ENCODE results near the gene SSH2. TPM values are rescaled to one million over a fixed set of nuclear protein-coding genes. Genes with fewer than 3 reads are reported as not detected.
"Not testable (repeated sequence)": the region's sequence is repeated elsewhere in the genome, so short reads cannot be mapped to it uniquely, and the experiment has no call there.

The SSH2 gene
- polyA plus RNA-seq, 1 experiment: 24.1 TPM

DNA sequence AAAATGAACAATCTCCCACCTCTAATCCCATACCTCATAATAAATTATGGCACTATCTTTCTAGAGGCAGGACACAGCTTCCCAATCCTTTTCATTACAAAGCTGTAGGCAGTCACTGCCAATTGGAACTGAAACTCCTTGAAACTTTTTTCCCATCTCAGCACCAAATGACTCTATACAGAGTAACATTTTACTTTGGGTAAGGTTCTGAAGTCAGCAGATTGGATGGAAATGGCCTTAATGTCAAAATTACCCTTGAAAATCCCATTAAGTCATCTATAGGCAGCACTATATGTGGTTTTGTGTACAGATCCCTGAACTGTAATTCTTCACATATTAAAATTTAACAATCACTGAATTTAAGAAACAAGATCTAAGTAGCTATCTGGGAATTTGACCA, 277.1 kb downstream of the SSH2 start:
- TF ChIP-seq, protein P1, sequence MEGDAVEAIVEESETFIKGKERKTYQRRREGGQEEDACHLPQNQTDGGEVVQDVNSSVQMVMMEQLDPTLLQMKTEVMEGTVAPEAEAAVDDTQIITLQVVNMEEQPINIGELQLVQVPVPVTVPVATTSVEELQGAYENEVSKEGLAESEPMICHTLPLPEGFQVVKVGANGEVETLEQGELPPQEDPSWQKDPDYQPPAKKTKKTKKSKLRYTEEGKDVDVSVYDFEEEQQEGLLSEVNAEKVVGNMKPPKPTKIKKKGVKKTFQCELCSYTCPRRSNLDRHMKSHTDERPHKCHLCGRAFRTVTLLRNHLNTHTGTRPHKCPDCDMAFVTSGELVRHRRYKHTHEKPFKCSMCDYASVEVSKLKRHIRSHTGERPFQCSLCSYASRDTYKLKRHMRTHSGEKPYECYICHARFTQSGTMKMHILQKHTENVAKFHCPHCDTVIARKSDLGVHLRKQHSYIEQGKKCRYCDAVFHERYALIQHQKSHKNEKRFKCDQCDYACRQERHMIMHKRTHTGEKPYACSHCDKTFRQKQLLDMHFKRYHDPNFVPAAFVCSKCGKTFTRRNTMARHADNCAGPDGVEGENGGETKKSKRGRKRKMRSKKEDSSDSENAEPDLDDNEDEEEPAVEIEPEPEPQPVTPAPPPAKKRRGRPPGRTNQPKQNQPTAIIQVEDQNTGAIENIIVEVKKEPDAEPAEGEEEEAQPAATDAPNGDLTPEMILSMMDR (IDR thresholded peaks at IDR 0.05; ENCODE audit: low read depth, low read length): no peak
- CTCF ChIA-PET: no interaction called here
- DNase-seq (ENCODE audit: low read depth, low spot score): no peak
- POLR2A ChIA-PET: no interaction called here
- Histone ChIP-seq H3K27ac (ENCODE audit: low read depth, low read length) (no peak overlapping the region), H3K9me3 (ENCODE audit: control insufficient read depth, insufficient read depth, low read length) (no peaks in the 10 kb centered on the region), H3K27me3 (ENCODE audit: control insufficient read depth, insufficient read depth, low read length) (no peaks in the 10 kb centered on the region), H3K4me3 (ENCODE audit: low read depth, low read length) (no peak overlapping the region)

DNA sequence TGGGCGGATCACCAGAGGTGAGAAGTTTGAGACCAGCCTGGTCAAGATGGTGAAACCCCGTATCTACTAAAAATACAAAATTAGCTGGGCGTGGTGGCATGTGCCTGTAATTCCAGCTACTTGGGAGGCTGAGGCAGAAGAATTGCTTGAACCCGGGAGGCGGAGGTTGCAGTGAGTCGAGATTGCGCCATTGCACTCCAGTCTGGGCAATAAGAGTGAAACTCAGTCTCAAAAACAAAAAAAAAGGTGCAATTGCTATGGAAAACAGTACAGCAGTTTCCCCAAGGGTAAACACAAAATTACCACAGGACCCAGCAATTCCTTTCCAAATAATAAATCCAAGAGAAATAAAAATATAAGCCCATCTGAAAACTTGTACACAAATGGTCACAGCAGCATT, 278.1 kb downstream of the SSH2 start:
- POLR2A ChIA-PET; H3K9me3 ChIP-seq (ENCODE audit: control insufficient read depth, insufficient read depth, low read length); H3K4me3 ChIP-seq (ENCODE audit: low read depth, low read length); DNase-seq (ENCODE audit: low read depth, low spot score); CTCF ChIA-PET; H3K27ac ChIP-seq (ENCODE audit: low read depth, low read length); H3K27me3 ChIP-seq (ENCODE audit: control insufficient read depth, insufficient read depth, low read length): not testable (repeated sequence)

DNA sequence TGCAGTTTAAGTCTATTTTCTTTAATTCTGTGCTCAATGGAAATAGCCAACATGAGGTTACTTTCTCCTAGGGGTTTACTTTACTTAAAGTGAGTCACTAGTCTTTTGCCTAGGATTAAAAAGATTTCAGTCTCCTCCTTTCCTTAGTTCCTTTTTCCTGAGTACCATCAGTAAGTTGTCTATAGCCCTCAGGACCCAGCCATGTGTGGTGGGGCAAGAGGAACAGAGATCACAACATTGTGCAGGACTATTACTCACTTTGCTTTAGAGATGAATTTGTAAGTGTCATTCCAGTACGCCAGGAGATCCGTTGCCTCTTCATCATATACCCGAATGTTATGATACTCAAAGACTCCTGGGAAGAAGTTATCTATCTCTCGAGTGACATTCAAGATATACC, 279.6 kb downstream of the SSH2 start:
- TF ChIP-seq, protein P1 (IDR thresholded peaks at IDR 0.05; ENCODE audit: low read depth, low read length): no peak
- Histone ChIP-seq H3K27me3 (ENCODE audit: control insufficient read depth, insufficient read depth, low read length) (no peaks in the 10 kb centered on the region), H3K4me3 (ENCODE audit: low read depth, low read length) (no peak overlapping the region), H3K27ac (ENCODE audit: low read depth, low read length) (no peak overlapping the region), H3K9me3 (ENCODE audit: control insufficient read depth, insufficient read depth, low read length) (no peaks in the 10 kb centered on the region)
- ChIA-PET POLR2A (no interaction called here), CTCF (no interaction called here)
- no peak for DNase-seq (ENCODE audit: low read depth, low spot score)

DNA sequence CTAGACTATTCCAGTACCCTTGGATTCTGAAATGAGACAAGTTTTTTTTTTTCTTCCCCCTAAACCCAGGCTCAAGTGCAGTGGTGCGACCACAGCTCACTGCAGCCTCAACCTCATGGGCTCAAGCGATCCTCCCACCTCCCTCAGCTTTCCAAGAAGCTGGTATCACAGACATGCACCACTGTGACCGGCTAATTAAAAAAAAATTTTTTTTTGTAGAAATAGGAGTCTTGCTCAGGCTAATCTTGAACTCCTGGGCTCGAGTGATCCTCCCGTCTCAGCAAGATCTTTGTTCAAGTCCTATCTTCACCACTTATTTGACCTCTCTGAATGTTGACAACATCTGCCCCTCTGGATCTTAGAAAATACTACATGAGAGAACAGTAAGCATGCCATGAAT, 280.7 kb downstream of the SSH2 start:
- ChIA-PET POLR2A (interaction anchor here (0.5 kb wide), 1 partner anchor 200 kb away, joined by 12 read pairs; no protein-coding TSS in a partner anchor), CTCF (no interaction called here)
- no peak overlapping the region for H3K27ac ChIP-seq (ENCODE audit: low read depth, low read length)
- no peak for DNase-seq (ENCODE audit: low read depth, low spot score)
- H3K9me3 ChIP-seq (ENCODE audit: control insufficient read depth, insufficient read depth, low read length): no peaks in the 10 kb centered on the region
- H3K27me3 ChIP-seq (ENCODE audit: control insufficient read depth, insufficient read depth, low read length): no peaks in the 10 kb centered on the region
- H3K4me3 ChIP-seq (ENCODE audit: low read depth, low read length): no peak overlapping the region
- TF ChIP-seq, protein P1 (IDR thresholded peaks at IDR 0.05; ENCODE audit: low read depth, low read length): no peak

DNA sequence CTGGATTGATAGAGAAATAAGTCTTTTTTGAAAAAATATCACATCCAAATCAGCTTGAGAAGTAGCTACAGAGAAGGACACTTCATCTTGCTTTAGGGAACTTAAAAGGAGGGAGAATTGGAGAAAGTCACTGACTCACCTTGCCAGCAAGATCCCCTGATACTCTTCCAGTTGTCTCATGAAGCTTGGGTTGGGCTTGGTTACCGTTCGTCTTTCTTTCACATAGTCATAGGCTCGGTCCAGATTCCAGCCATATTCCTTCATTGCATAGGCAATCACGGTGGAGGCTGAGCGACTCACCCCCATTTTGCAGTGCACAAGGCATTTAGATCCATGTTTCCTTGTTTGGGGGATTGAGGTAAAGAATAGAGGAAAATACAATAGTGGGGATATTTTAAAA, 282.0 kb downstream of the SSH2 start:
- Histone ChIP-seq H3K9me3 (ENCODE audit: control insufficient read depth, insufficient read depth, low read length) (no peaks in the 10 kb centered on the region), H3K4me3 (ENCODE audit: low read depth, low read length) (no peak overlapping the region), H3K27me3 (ENCODE audit: control insufficient read depth, insufficient read depth, low read length) (no peaks in the 10 kb centered on the region), H3K27ac (ENCODE audit: low read depth, low read length) (no peak overlapping the region)
- ChIA-PET CTCF (interaction anchor here (1.0 kb wide), 1 partner anchor 132 kb away, joined by 7 read pairs; no protein-coding TSS in a partner anchor), POLR2A (no interaction called here)
- no peak for DNase-seq (ENCODE audit: low read depth, low spot score)
- TF ChIP-seq, protein P1 (IDR thresholded peaks at IDR 0.05; ENCODE audit: low read depth, low read length): no peak

All from AG04450 (cell line).